ENCODE measurements around the gene IRGQ.
"Not testable (repeated sequence)": the region's sequence is repeated elsewhere in the genome, so short reads cannot be mapped to it uniquely, and the experiment has no call there.

Gene IRGQ

DNA sequence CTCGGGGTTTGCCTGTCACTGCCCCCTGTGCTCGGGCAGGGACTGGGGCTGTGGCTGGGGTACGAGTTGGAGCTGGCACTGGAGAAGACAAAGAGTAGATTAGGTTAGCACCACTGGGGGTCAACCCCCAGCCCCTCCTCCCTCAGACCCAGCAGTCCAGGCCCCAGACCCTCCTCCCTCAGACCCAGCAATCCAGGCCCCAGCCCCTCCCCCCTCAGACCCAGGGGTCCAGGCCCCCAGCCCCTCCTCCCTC is 43.8 kb downstream of the IRGQ start:
- TF ChIP-seq CTCF (IDR thresholded peaks at IDR 0.05; ENCODE audit: extremely low read depth, missing control alignments): no peak
- DNase-seq (ENCODE audit: low spot score): no peak

- TF ChIP-seq CTCF (IDR thresholded peaks at IDR 0.05; ENCODE audit: extremely low read depth, missing control alignments): no peak
- DNase-seq (ENCODE audit: low spot score): no peak
These were observed 44.3 kb downstream of the IRGQ start for GRCh38 chr19:43551399-43552197.

DNA sequence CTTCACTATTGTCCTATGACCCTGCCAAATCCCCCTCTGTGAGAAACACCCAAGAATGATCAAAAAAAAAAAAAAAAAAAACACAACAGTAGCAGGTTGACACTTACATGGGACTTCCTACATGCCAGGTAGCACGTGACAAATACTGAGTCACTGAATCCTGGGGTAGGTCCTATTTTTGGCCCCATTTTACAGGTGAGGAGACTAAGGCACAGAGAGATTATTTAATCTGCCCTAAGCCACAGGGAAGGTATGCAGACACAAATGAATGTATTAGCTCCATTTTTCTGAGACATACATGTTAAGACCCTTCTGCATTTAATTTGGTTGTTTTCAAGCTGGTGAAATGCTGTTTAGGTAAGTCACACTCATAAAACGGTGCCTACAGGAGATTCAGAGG is 47.2 kb downstream of the IRGQ start:
- no peak for DNase-seq (ENCODE audit: low spot score)
- no peak for TF ChIP-seq CTCF (IDR thresholded peaks at IDR 0.05; ENCODE audit: extremely low read depth, missing control alignments)

GRCh38 chr19:43547926-43548325 is 48.0 kb downstream of the IRGQ start:
- DNase-seq (ENCODE audit: low spot score): not testable (repeated sequence)

- TF ChIP-seq CTCF (IDR thresholded peaks at IDR 0.05; ENCODE audit: extremely low read depth, missing control alignments): no peak
- DNase-seq (ENCODE audit: low spot score): no peak
These were observed 49.4 kb downstream of the IRGQ start for GRCh38 chr19:43546581-43546980.

- no peak for TF ChIP-seq CTCF (IDR thresholded peaks at IDR 0.05; ENCODE audit: extremely low read depth, missing control alignments)
- DNase-seq (ENCODE audit: low spot score): no peak
These were observed 50.0 kb downstream of the IRGQ start for GRCh38 chr19:43545981-43546380.

DNA sequence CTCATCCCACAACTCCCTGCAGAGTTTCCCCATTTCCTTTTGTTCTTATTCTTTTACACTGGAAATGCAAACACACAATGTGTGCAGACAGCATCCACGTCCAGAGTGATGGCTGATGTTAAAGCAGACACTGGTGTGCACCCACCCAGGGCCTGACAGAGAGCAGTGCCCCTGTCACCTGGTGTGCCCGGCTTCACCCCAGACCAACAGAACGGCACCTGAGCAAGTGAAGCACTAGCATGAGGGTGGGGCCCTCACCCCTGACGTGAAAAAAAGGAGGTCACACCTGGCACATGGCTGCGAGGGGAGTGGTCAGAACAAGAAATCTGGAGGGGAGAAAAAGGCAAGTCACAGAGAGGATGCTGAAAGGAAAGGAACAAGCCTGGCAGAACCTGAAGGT is 50.7 kb downstream of the IRGQ start:
- no peak for TF ChIP-seq CTCF (IDR thresholded peaks at IDR 0.05; ENCODE audit: extremely low read depth, missing control alignments)
- no peak for DNase-seq (ENCODE audit: low spot score)

DNA sequence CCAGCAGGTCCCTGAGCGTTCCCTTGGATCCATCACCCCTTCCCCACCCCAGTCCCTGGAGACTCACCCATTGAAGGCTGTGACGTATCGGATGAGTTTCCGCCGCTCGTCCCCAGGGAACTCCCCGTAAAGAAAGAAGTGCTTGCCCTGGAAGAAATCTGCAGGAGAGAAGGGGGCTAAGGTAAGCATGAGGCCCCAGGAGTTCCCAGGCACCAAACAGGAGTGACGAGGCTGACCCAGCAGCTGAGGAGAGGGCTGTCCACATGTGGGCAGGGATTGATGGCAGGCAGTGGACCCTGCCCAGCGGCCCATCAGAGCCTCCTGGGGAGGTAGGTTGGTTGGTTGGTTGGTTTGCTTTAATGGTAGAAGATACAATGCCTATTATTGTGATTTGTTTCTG is 51.9 kb downstream of the IRGQ start:
- no peak for DNase-seq (ENCODE audit: low spot score)
- no peak for TF ChIP-seq CTCF (IDR thresholded peaks at IDR 0.05; ENCODE audit: extremely low read depth, missing control alignments)
